Neural progenitor cell (in vitro differentiated cells): ENCODE measurements around the gene CLCNKA.
"Not testable (repeated sequence)": the region's sequence is repeated elsewhere in the genome, so short reads cannot be mapped to it uniquely, and the experiment has no call there.

Experiments used
- CTCF ChIP-seq: fragments of 200-600 bp; sonication (generic); IDR thresholded peaks from 2 replicates; pipeline ENCODE4 v1.5.1; 2017; ENCODE audit warnings: antibody characterized with exemption, mild to moderate bottlenecking
- EZH2 ChIP-seq: fragments of 200-600 bp; sonication (generic); IDR thresholded peaks from 2 replicates; pipeline ENCODE4 v1.6.1; 2017; ENCODE audit warnings: antibody characterized with exemption, mild to moderate bottlenecking, moderate library complexity
- EZH2phosphoT487 ChIP-seq: fragments of 200-600 bp; sonication (generic); IDR thresholded peaks from 2 replicates; pipeline ENCODE4 v1.6.1; 2017; ENCODE audit warnings: antibody characterized with exemption

DNA sequence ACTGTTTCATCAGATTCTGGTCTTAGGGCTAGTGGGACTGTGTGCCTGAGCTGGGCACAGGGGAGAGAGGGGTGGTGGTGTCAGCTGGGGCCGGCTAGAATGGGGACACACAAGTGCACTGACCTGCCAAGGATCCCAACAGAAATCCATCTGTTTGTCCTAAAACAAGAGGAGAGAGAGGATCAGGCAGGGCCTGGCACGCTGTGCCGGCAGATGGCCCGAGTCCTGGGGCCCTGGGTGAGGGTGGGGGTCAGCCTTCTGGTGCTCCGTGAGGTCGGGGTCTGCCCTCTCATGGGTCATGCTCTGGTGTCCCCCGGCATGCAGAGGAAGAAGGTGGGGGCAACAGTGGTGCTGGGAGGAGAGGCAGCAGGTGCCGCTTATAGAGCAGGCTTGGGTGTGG lies 18.0 kb downstream of the CLCNKA start:
- TF ChIP-seq CTCF, EZH2phosphoT487, EZH2: not testable (repeated sequence)
